ENCODE measurements around the gene SPTLC2. TPM values are rescaled to one million over a fixed set of nuclear protein-coding genes. Genes with fewer than 3 reads are reported as not detected.

SPTLC2 gene
- total RNA-seq, 6 experiments from 2014 or later: 51.2 to 59.2 (median 52.3) TPM

DNA sequence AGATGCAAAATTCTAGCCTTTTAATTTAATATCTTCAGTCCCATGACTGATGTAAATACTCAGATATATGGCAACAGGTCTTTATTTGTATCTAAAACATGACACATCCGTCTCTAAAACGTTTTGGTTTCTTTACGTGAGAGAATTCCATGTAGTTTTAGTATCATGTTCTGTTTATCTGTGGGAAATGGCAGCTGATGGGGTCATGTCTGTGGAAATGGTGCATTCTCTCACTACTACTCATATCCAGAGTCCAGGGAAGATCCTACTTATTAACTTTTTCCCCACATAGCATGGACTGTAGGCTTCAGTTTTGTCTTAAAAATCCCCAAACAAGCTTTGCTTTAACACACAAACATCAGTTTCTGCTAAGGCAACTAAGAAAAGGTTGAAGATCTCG is 53.8 kb downstream of the SPTLC2 start:
- no peaks in the 10 kb centered on the region; the same call in 1 of the 2 replicates for H3K27me3 Mint-ChIP-seq (ENCODE audit: insufficient read depth)
- H3K36me3 Mint-ChIP-seq (ENCODE audit: low read depth): peaks cover 39% of the 10 kb centered on the region
- peaks cover 42% of the 10 kb centered on the region for H3K4me1 Mint-ChIP-seq (ENCODE audit: low read depth)
- TF ChIP-seq CTCF (IDR thresholded peaks at IDR 0.05): no peak
- peak overlapping the region; percentile 90 for H3K27ac Mint-ChIP-seq
- peak; percentile 90 for DNase-seq
- peak overlapping the region; percentile 17 for H3K4me3 Mint-ChIP-seq
- no peaks in the 10 kb centered on the region for H3K9me3 Mint-ChIP-seq

GRCh38 chr14:77561881-77562280 is 54.6 kb downstream of the SPTLC2 start:
- Mint-ChIP-seq H3K4me1 (ENCODE audit: low read depth) (peaks cover 42% of the 10 kb centered on the region), H3K27ac (peak overlapping the region; percentile 90), H3K9me3 (no peaks in the 10 kb centered on the region), H3K4me3 (no peak overlapping the region), H3K27me3 (ENCODE audit: insufficient read depth) (no peaks in the 10 kb centered on the region; the same call in 1 of the 2 replicates), H3K36me3 (ENCODE audit: low read depth) (peaks cover 37% of the 10 kb centered on the region)
- no peak for DNase-seq
- no peak for TF ChIP-seq CTCF (IDR thresholded peaks at IDR 0.05)

- H3K9me3 Mint-ChIP-seq: no peaks in the 10 kb centered on the region
- DNase-seq: no peak
- no peak overlapping the region for H3K4me3 Mint-ChIP-seq
- H3K27me3 Mint-ChIP-seq (ENCODE audit: insufficient read depth): peaks cover 2% of the 10 kb centered on the region; the same call in 1 of the 2 replicates
- no peak for TF ChIP-seq CTCF (IDR thresholded peaks at IDR 0.05)
- H3K36me3 Mint-ChIP-seq (ENCODE audit: low read depth): peaks cover 36% of the 10 kb centered on the region
- peaks cover 29% of the 10 kb centered on the region for H3K4me1 Mint-ChIP-seq (ENCODE audit: low read depth)
- H3K27ac Mint-ChIP-seq: peak overlapping the region; percentile 76
Measured at GRCh38 chr14:77559381-77559780, 57.1 kb downstream of the SPTLC2 start.

GRCh38 chr14:77557391-77557790 is 59.0 kb downstream of the SPTLC2 start:
- Mint-ChIP-seq H3K27ac (no peak overlapping the region), H3K36me3 (ENCODE audit: low read depth) (peaks cover 39% of the 10 kb centered on the region), H3K4me3 (no peak overlapping the region; the same call in 1 of the 2 replicates), H3K9me3 (no peaks in the 10 kb centered on the region), H3K27me3 (ENCODE audit: insufficient read depth) (peaks cover 2% of the 10 kb centered on the region), H3K4me1 (ENCODE audit: low read depth) (peaks cover 17% of the 10 kb centered on the region)
- DNase-seq: no peak
- TF ChIP-seq CTCF (IDR thresholded peaks at IDR 0.05): no peak

- TF ChIP-seq CTCF (IDR thresholded peaks at IDR 0.05): no peak
- Mint-ChIP-seq H3K4me1 (ENCODE audit: low read depth) (peaks cover 13% of the 10 kb centered on the region), H3K4me3 (no peak overlapping the region; the same call in 1 of the 2 replicates), H3K36me3 (ENCODE audit: low read depth) (peaks cover 39% of the 10 kb centered on the region), H3K27me3 (ENCODE audit: insufficient read depth) (peaks cover 2% of the 10 kb centered on the region), H3K27ac (no peak overlapping the region), H3K9me3 (no peaks in the 10 kb centered on the region)
- DNase-seq: no peak
Measured at GRCh38 chr14:77556946-77557345, 59.5 kb downstream of the SPTLC2 start.
